H1 (cell line): ENCODE data around the gene RYK. TPM values are rescaled to one million over a fixed set of nuclear protein-coding genes. Genes with fewer than 3 reads are reported as not detected.

Experiments
- CTCF ChIA-PET: fragments of 300-600 bp; sonication (Branson Sonifier 250); formaldehyde crosslinking; loops from one replicate; lab custom pipeline; 2021; ENCODE audit not compliant: partially characterized antibody; lab: Charles Lee
- POLR2A ChIA-PET: fragments of 300-600 bp; sonication (Branson Sonifier 250); formaldehyde crosslinking; loops from one replicate; lab custom pipeline; 2021; ENCODE audit warnings: inconsistent platforms; ENCODE audit not compliant: partially characterized antibody; lab: Charles Lee
- DNase-seq, 2 experiments: peaks; one replicate each; pipeline versions ENCODE4 v3.0.0 to v3.0.0-alpha.2; 2010 to 2022; ENCODE audit warnings: low spot score in 2 of 2, low read depth in 1 of 2, mixed read lengths in 1 of 2
- FAIRE-seq: peaks from 2 replicates; lab custom pipeline; 2011; peaks lifted over from hg19 to GRCh38; lab: Jason Lieb, UNC
- H2AFZ ChIP-seq: 2 replicates; pipeline ENCODE4 v1.8.1; 2012; ENCODE audit warnings: low read length, inconsistent platforms
- H2AK5ac ChIP-seq: 2 replicates; pipeline ENCODE4 v1.6.1; 2013; ENCODE audit warnings: low read depth, low read length
- H2BK120ac ChIP-seq: replicated peaks from 2 replicates; pipeline ENCODE3; 2013; ENCODE audit warnings: low read depth, low read length, inconsistent platforms
- H2BK12ac ChIP-seq: 2 replicates; pipeline ENCODE4 v1.6.1; 2013; ENCODE audit warnings: low read depth, low read length
- H2BK15ac ChIP-seq: 2 replicates; pipeline ENCODE4 v1.6.1; 2013; ENCODE audit warnings: low read length
- H2BK20ac ChIP-seq: 2 replicates; pipeline ENCODE4 v1.6.1; 2013; ENCODE audit warnings: low read length
- H2BK5ac ChIP-seq: 2 replicates; pipeline ENCODE4 v1.6.1; 2013; ENCODE audit warnings: low read depth, low read length
- H3K14ac ChIP-seq: 2 replicates; pipeline ENCODE4 v1.6.1; 2013; ENCODE audit warnings: inconsistent platforms; ENCODE audit not compliant: insufficient read length
- H3K18ac ChIP-seq: 2 replicates; pipeline ENCODE4 v1.6.1; 2013; ENCODE audit warnings: low read length; ENCODE audit errors: extremely low read depth
- H3K23ac ChIP-seq: 2 replicates; pipeline ENCODE4 v1.6.1; 2013; ENCODE audit warnings: inconsistent platforms; ENCODE audit not compliant: insufficient read length
- H3K23me2 ChIP-seq: 2 replicates; pipeline ENCODE4 v1.6.1; 2013; ENCODE audit warnings: low read depth, low read length
- H3K27ac ChIP-seq: 2 replicates; pipeline ENCODE4 v1.6.1; 2011; ENCODE audit warnings: low read depth, low read length, inconsistent platforms
- H3K27me3 ChIP-seq, 4 experiments: replicated peaks in 1 of 4; 1 replicate in 1 of 4; 2 replicates in 3 of 4; pipeline versions ENCODE4 v1.6.1 to v1.8.1; 2011 to 2013; ENCODE audit warnings: low read length in 3 of 4, mild to moderate bottlenecking in 3 of 4, inconsistent platforms in 2 of 4, mixed read lengths in 2 of 4, moderate library complexity in 1 of 4; ENCODE audit not compliant: control insufficient read depth in 3 of 4, insufficient read depth in 3 of 4; ENCODE audit errors: extremely low read depth in 1 of 4
- H3K36me3 ChIP-seq, 4 experiments: 2 replicates each; pipeline versions ENCODE4 v1.6.1 to v1.8.1; 2011 to 2013; ENCODE audit warnings: mild to moderate bottlenecking in 4 of 4, low read length in 3 of 4, moderate library complexity in 2 of 4, control low read depth in 1 of 4, inconsistent platforms in 1 of 4; ENCODE audit not compliant: insufficient read depth in 4 of 4, control insufficient read depth in 2 of 4
- H3K4ac ChIP-seq: replicated peaks from 2 replicates; pipeline ENCODE3; 2013; ENCODE audit warnings: low read length, low read depth, mixed read lengths, inconsistent platforms; ENCODE audit not compliant: insufficient read length
- H3K4me1 ChIP-seq, 4 experiments: replicated peaks in 1 of 4; 1 replicate in 1 of 4; 2 replicates in 3 of 4; pipeline versions ENCODE4 v1.6.1 to v1.8.1; 2011 to 2013; ENCODE audit warnings: low read length in 3 of 4, inconsistent platforms in 2 of 4, mixed read lengths in 1 of 4; ENCODE audit not compliant: insufficient read depth in 4 of 4, control insufficient read depth in 3 of 4
- H3K4me2 ChIP-seq, 2 experiments: 2 replicates each; pipeline versions ENCODE4 v1.6.1 to v1.8.1; 2011 to 2013; ENCODE audit warnings: low read depth in 2 of 2, low read length in 2 of 2, control low read depth in 1 of 2, inconsistent platforms in 1 of 2, mild to moderate bottlenecking in 1 of 2; ENCODE audit not compliant: insufficient read depth in 1 of 2
- H3K4me3 ChIP-seq, 4 experiments: fragments of 200-600, 300-600 bp in 1 of 4; sonication (generic), shearing (Covaris generic), sonication (Bioruptor Twin) in 1 of 4; 2 replicates each; pipeline versions ENCODE4 v1.5.1 to v1.8.1; 2011 to 2016; ENCODE audit warnings: low read length in 4 of 4, low read depth in 3 of 4, control low read depth in 2 of 4, inconsistent platforms in 2 of 4, mild to moderate bottlenecking in 2 of 4, mixed read lengths in 1 of 4, moderate library complexity in 1 of 4; ENCODE audit not compliant: insufficient read depth in 2 of 4; ENCODE audit errors: extremely low read depth in 1 of 4
- H3K56ac ChIP-seq: replicated peaks from 2 replicates; pipeline ENCODE3; 2013; ENCODE audit warnings: low read depth, mild to moderate bottlenecking, mixed read lengths, low read length, inconsistent platforms; ENCODE audit not compliant: insufficient read length
- H3K79me1 ChIP-seq: 2 replicates; pipeline ENCODE4 v1.6.1; 2013; ENCODE audit warnings: low read depth, low read length, control low read depth
- H3K79me2 ChIP-seq, 2 experiments: 2 replicates each; pipeline versions ENCODE4 v1.6.1 to v1.8.1; 2012 to 2013; ENCODE audit warnings: low read length in 2 of 2, mild to moderate bottlenecking in 2 of 2, inconsistent platforms in 1 of 2; ENCODE audit not compliant: insufficient read depth in 2 of 2, control insufficient read depth in 1 of 2
- H3K9ac ChIP-seq, 4 experiments: replicated peaks in 1 of 4; 1 replicate in 1 of 4; 2 replicates in 3 of 4; pipeline versions ENCODE4 v1.6.1 to v1.8.1; 2011 to 2013; ENCODE audit warnings: low read depth in 3 of 4, low read length in 3 of 4, control low read depth in 2 of 4, mild to moderate bottlenecking in 2 of 4, moderate library complexity in 2 of 4, inconsistent platforms in 1 of 4; ENCODE audit errors: extremely low read depth in 1 of 4
- H3K9me3 ChIP-seq, 2 experiments: 2 replicates each; pipeline versions ENCODE4 v1.6.1 to v1.8.1; 2012 to 2013; ENCODE audit warnings: mild to moderate bottlenecking in 2 of 2, moderate library complexity in 2 of 2, control low read depth in 1 of 2, inconsistent platforms in 1 of 2, low read depth in 1 of 2, low read length in 1 of 2, mixed read lengths in 1 of 2; ENCODE audit not compliant: insufficient read depth in 2 of 2
- H4K20me1 ChIP-seq, 2 experiments: replicated peaks in 1 of 2; 2 replicates each; pipeline versions ENCODE3 to v1.8.1; 2011 to 2013; ENCODE audit warnings: inconsistent platforms in 2 of 2, low read length in 2 of 2, mild to moderate bottlenecking in 1 of 2; ENCODE audit not compliant: insufficient read depth in 2 of 2, control insufficient read depth in 1 of 2
- H4K5ac ChIP-seq: 2 replicates; pipeline ENCODE4 v1.6.1; 2013; ENCODE audit warnings: low read length, low read depth, mixed read lengths, inconsistent platforms; ENCODE audit not compliant: insufficient read length
- H4K8ac ChIP-seq: 2 replicates; pipeline ENCODE4 v1.8.0; 2013; ENCODE audit warnings: mild to moderate bottlenecking, moderate library complexity, low read length, inconsistent platforms; ENCODE audit not compliant: insufficient read depth; ENCODE audit errors: extremely low read depth
- H4K91ac ChIP-seq: replicated peaks from 2 replicates; pipeline ENCODE3; 2013; ENCODE audit warnings: low read length, mixed read lengths, inconsistent platforms; ENCODE audit not compliant: insufficient read length
- ATF3 ChIP-seq: IDR thresholded peaks from 2 replicates; pipeline ENCODE4 v1.6.1; 2011; ENCODE audit warnings: low read depth, mild to moderate bottlenecking, low read length; ENCODE audit not compliant: insufficient read depth
- BRCA1 ChIP-seq: IDR thresholded peaks from 2 replicates; pipeline ENCODE4 v1.6.1; 2012; ENCODE audit warnings: low read depth, low read length, improper control_type of control experiment
- CEBPB ChIP-seq: IDR thresholded peaks from 2 replicates; pipeline ENCODE4 v1.6.1; 2012; ENCODE audit warnings: low read depth, low read length
- E2F6 ChIP-seq: IDR thresholded peaks from 2 replicates; pipeline ENCODE4 v1.6.1; 2012; ENCODE audit warnings: inconsistent platforms
- HDAC6 ChIP-seq: IDR thresholded peaks from one replicate; pipeline ENCODE4 v1.7.1; 2012; ENCODE audit warnings: low read depth, mild to moderate bottlenecking, inconsistent platforms, low read length, moderate library complexity
- KDM4A ChIP-seq: IDR thresholded peaks from one replicate; pipeline ENCODE4 v1.7.1; 2012; ENCODE audit warnings: low read depth, mild to moderate bottlenecking, moderate library complexity, low read length, inconsistent platforms; ENCODE audit not compliant: severe bottlenecking
- KDM5A ChIP-seq: fragments of 200-600 bp; IDR thresholded peaks from 2 replicates; pipeline ENCODE4 v1.7.1; 2012; ENCODE audit warnings: mild to moderate bottlenecking, low read length, inconsistent platforms, mixed read lengths
- NRF1 ChIP-seq: IDR thresholded peaks from 2 replicates; pipeline ENCODE4 v1.6.1; 2011; ENCODE audit warnings: mild to moderate bottlenecking, low read depth, low read length, improper control_type of control experiment
- RNF2 ChIP-seq: fragments of 200-900, 300-1000 bp; sonication (generic); IDR thresholded peaks from 2 replicates; pipeline ENCODE4 v1.7.1; 2016; ENCODE audit warnings: borderline replicate concordance, low read depth, mild to moderate bottlenecking, antibody characterized with exemption, low read length; ENCODE audit not compliant: poor library complexity, severe bottlenecking; ENCODE audit errors: missing control alignments
- SAP30 ChIP-seq: fragments of 300-600 bp; sonication (generic); IDR thresholded peaks from 2 replicates; pipeline ENCODE4 v1.7.1; 2012; ENCODE audit warnings: low read length, moderate library complexity, mild to moderate bottlenecking, inconsistent platforms; ENCODE audit not compliant: insufficient read depth, insufficient replicate concordance
- WGBS, 2 experiments: shearing (Covaris generic) in 1 of 2; methylation state at CpG; one replicate each; pipeline versions ENCODE4 v1.1.6 to v1.1.7; 2013 to 2015; ENCODE audit warnings: low lambda C conversion rate in 2 of 2, mixed read lengths in 2 of 2, inconsistent platforms in 1 of 2, low coverage in 1 of 2, missing lambda C conversion rate in 1 of 2; ENCODE audit not compliant: insufficient replicate concordance in 2 of 2, insufficient coverage in 1 of 2, insufficient read length in 1 of 2; ENCODE audit errors: extremely low coverage in 1 of 2, missing lambda C conversion rate in 1 of 2; 5-methylcytosine and 5-hydroxymethylcytosine counted together
- polyA plus RNA-seq, 7 experiments: library from polyadenylated mRNA; depleted of rRNA in 3 of 7; stranded (reverse) in 5 of 7; unstranded in 2 of 7; fragments of >200 nt in 5 of 7; fragments of 200-250 nt in 2 of 7; gene quantifications; 1 replicate in 5 of 7; 2 replicates in 1 of 7; 4 replicates in 1 of 7; pipeline versions ENCODE4 v1.2.1 to v1.2.3, GENCODE V29; 2011 to 2013; ENCODE audit warnings: missing spikeins in 2 of 7, mixed read lengths in 2 of 7
- total RNA-seq: library from RNA; stranded (reverse); fragmentation: NEBNext Ultra II Directional; extraction: Animal tissue kit (Norgen Biotek cat#: 25700); gene quantifications from 2 replicates; pipeline ENCODE4 v1.2.1, GENCODE V29; 2021

The RYK gene
- total and polyA plus RNA-seq, 2 of the 8 experiments (the other 6 are each of a cell fraction or from before 2014, with no cell fraction given) = 30.5 to 63.8 TPM

- H3K4me2 ChIP-seq = no peak overlapping the region
- H3K14ac ChIP-seq = no peak overlapping the region
- no peak overlapping the region for H3K23ac ChIP-seq
- no peak overlapping the region for H3K4me3 ChIP-seq
- no peaks in the 10 kb centered on the region for H4K20me1 ChIP-seq
- no peak for TF ChIP-seq E2F6
- no peak for TF ChIP-seq ATF3
- TF ChIP-seq CEBPB = no peak
- no peak for TF ChIP-seq HDAC6
- no peak for TF ChIP-seq SAP30
- TF ChIP-seq RNF2 = no peak
- TF ChIP-seq KDM5A = no peak
- TF ChIP-seq BRCA1 = no peak
- no peak for TF ChIP-seq KDM4A
- TF ChIP-seq NRF1 = no peak
- no peak overlapping the region for H3K56ac ChIP-seq
- no peak overlapping the region for H4K8ac ChIP-seq
- no peaks in the 10 kb centered on the region for H3K9me3 ChIP-seq
- no peaks in the 10 kb centered on the region for H3K79me2 ChIP-seq
- CTCF ChIA-PET = interaction anchor here (0.6 to 1.0 kb wide), 3 partner anchors 23 to 364 kb away, joined by 3 to 5 read pairs (median 3); no protein-coding TSS in a partner anchor
- H3K4me1 ChIP-seq = no peaks in the 10 kb centered on the region
- no peak overlapping the region for H2AK5ac ChIP-seq
- no peak overlapping the region for H3K18ac ChIP-seq
- H3K9ac ChIP-seq = no peak overlapping the region
- no peak overlapping the region for H3K4ac ChIP-seq
- H3K23me2 ChIP-seq = no peaks in the 10 kb centered on the region; the same call in 1 of the 2 replicates
- no peak for FAIRE-seq
- H2BK12ac ChIP-seq = no peak overlapping the region
- H3K79me1 ChIP-seq = no peaks in the 10 kb centered on the region
- no peak overlapping the region for H4K5ac ChIP-seq
- H2BK20ac ChIP-seq = no peak overlapping the region
- WGBS, 2 experiments = 95% methylated on average over 1 of the region's 1 CpG; no CpG with 5 or more reads in 1 of the 2 experiments
- no peak for DNase-seq
- POLR2A ChIA-PET = interaction anchor here (0.8 kb wide), 1 partner anchor 51 kb away, joined by 3 read pairs; no protein-coding TSS in a partner anchor
- H3K27ac ChIP-seq = no peak overlapping the region
- no peak overlapping the region for H2BK5ac ChIP-seq
- no peak overlapping the region for H4K91ac ChIP-seq
- H2AFZ ChIP-seq = no peak overlapping the region
- no peak overlapping the region for H2BK15ac ChIP-seq
- no peaks in the 10 kb centered on the region for H3K36me3 ChIP-seq
- no peaks in the 10 kb centered on the region for H3K27me3 ChIP-seq
- no peak overlapping the region for H2BK120ac ChIP-seq
Observed at GRCh38 chr3:134295930-134296329, 45.3 kb upstream of the RYK start.
